Ovary (tissue), 3 donors: ENCODE results near the gene INAVA.

Experiments used
- POLR2A ChIP-seq: fragments of 450-650 bp; IDR thresholded peaks from one replicate; pipeline ENCODE4 v1.6.1; 2017; ENCODE audit warnings: antibody characterized with exemption, mild to moderate bottlenecking, moderate library complexity
- TF ChIP-seq, protein P1 (sequence below), 3 donors: fragments of 450-650 bp in 2 of 3; fragments of 200-600 bp in 1 of 3; IDR thresholded peaks; one replicate each; pipeline versions ENCODE4 v1.5.1 to v1.8.0; 2016 to 2022; ENCODE audit warnings: antibody characterized with exemption in 3 of 3, mild to moderate bottlenecking in 1 of 3
- donor health status: DM: no; HTN: no; CAD: no.

DNA sequence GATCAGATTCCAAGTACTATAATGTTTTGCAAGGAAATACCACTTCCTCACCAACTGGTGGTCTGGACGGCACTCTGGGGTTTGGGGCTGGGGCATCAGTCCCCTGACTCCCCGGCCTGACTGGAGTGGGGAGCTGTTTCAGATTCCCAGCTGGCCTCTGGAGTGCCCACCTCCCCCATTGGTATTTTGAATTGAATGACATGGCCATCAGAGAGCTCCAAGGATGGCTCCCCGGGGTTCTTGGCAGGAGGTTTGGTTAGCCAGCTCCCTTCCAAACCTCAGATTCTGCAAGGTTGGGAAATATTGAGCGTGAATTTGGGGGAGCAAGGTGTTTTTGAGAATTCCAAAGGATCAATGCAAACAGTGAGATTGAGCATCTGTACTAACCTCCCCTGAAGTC, 2.2 kb upstream of the INAVA start:
- TF ChIP-seq, protein P1, sequence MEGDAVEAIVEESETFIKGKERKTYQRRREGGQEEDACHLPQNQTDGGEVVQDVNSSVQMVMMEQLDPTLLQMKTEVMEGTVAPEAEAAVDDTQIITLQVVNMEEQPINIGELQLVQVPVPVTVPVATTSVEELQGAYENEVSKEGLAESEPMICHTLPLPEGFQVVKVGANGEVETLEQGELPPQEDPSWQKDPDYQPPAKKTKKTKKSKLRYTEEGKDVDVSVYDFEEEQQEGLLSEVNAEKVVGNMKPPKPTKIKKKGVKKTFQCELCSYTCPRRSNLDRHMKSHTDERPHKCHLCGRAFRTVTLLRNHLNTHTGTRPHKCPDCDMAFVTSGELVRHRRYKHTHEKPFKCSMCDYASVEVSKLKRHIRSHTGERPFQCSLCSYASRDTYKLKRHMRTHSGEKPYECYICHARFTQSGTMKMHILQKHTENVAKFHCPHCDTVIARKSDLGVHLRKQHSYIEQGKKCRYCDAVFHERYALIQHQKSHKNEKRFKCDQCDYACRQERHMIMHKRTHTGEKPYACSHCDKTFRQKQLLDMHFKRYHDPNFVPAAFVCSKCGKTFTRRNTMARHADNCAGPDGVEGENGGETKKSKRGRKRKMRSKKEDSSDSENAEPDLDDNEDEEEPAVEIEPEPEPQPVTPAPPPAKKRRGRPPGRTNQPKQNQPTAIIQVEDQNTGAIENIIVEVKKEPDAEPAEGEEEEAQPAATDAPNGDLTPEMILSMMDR (IDR thresholded peaks at IDR 0.05): no peak
- no peak for TF ChIP-seq POLR2A
